Stimulated activated CD4-positive, alpha-beta T cell treated with anti-CD3 and anti-CD28 coated beads, Interleukin-4, amount 100 ng/mL, for 4 hours (primary cell): Measurements from ENCODE around the gene SHISA2.
"Not testable (repeated sequence)": the region's sequence is repeated elsewhere in the genome, so short reads cannot be mapped to it uniquely, and the experiment has no call there.

Source experiments
- DNase-seq, 2 experiments: peaks; one replicate each; pipeline ENCODE4 v3.0.0-alpha.2; 2020

SHISA2 gene

GRCh38 chr13:26051657-26052311 lies at the start of gene SHISA2:
TSS of gene SHISA2 (minus strand) at chr13:26052016. CDS start at chr13:26050975, 1,041 bp downstream.
- DNase-seq: peak; percentile 19 to 42

- DNase-seq: no peak
These were observed 44.2 kb upstream of the SHISA2 start for GRCh38 chr13:26095846-26096610.

GRCh38 chr13:26095338-26095737 lies 43.5 kb upstream of the SHISA2 start:
- no peak for DNase-seq

GRCh38 chr13:26076821-26077220 lies 25.0 kb upstream of the SHISA2 start:
- DNase-seq: not testable (repeated sequence)

GRCh38 chr13:26075498-26075897 lies 23.7 kb upstream of the SHISA2 start:
- no peak for DNase-seq

GRCh38 chr13:26074706-26075105 lies 22.9 kb upstream of the SHISA2 start:
- DNase-seq: no peak

GRCh38 chr13:26072335-26072734 lies 20.5 kb upstream of the SHISA2 start:
- not testable (repeated sequence) for DNase-seq

GRCh38 chr13:26071691-26072090 lies 19.9 kb upstream of the SHISA2 start:
- no peak for DNase-seq

GRCh38 chr13:26069642-26070041 lies 17.8 kb upstream of the SHISA2 start:
- not testable (repeated sequence) for DNase-seq

GRCh38 chr13:26068372-26068771 lies 16.6 kb upstream of the SHISA2 start:
- DNase-seq: not testable (repeated sequence)

GRCh38 chr13:26067601-26068000 lies 15.8 kb upstream of the SHISA2 start:
- no peak for DNase-seq

- not testable (repeated sequence) for DNase-seq
These were observed 14.7 kb upstream of the SHISA2 start for GRCh38 chr13:26066492-26066891.

GRCh38 chr13:26062853-26063444 lies 11.1 kb upstream of the SHISA2 start:
- DNase-seq: peak in 1 of 2 experiments; percentile 26

- no peak for DNase-seq
These were observed 10.1 kb upstream of the SHISA2 start for GRCh38 chr13:26061947-26062346.

GRCh38 chr13:26061256-26061655 lies 9.4 kb upstream of the SHISA2 start:
- DNase-seq: no peak

GRCh38 chr13:26060357-26060756 lies 8.5 kb upstream of the SHISA2 start:
- no peak for DNase-seq

- DNase-seq: no peak
These were observed 6.9 kb upstream of the SHISA2 start for GRCh38 chr13:26058704-26059103.

- no peak for DNase-seq
These were observed 3.1 kb upstream of the SHISA2 start for GRCh38 chr13:26054896-26055295.

GRCh38 chr13:26053418-26053980 lies 1.7 kb upstream of the SHISA2 start:
- no peak for DNase-seq

GRCh38 chr13:26052337-26052736 lies 521 bp upstream of the SHISA2 start:
- DNase-seq: no peak

GRCh38 chr13:26051231-26051656 lies 572 bp downstream of the SHISA2 start:
- no peak for DNase-seq

GRCh38 chr13:26050568-26051230 lies 1.1 kb downstream of the SHISA2 start:
- DNase-seq: no peak

- no peak for DNase-seq
These were observed 3.1 kb downstream of the SHISA2 start for GRCh38 chr13:26048741-26049140.
